Heart right ventricle (tissue), 16 donors: ENCODE data around the gene ERRFI1. TPM values are rescaled to one million over a fixed set of nuclear protein-coding genes. Genes with fewer than 3 reads are reported as not detected.
A peak's percentile ranks its signal among the peaks of the same experiment; 100 is the strongest.
"Not testable (repeated sequence)": the region's sequence is repeated elsewhere in the genome, so short reads cannot be mapped to it uniquely, and the experiment has no call there.

Source experiments
- ATAC-seq, 8 donors: fragments of 200-7000 bp; cut with Tn5 transposase; one replicate each; pipeline ENCODE4 v1.9.1; 2020; ENCODE audit warnings: mild to moderate bottlenecking in 8 of 8, moderate library complexity in 8 of 8, moderate number of reproducible peaks in 1 of 8
- DNase-seq, 2 donors: peaks; one replicate each; pipeline ENCODE4 v3.0.0-alpha.2; 2020
- H3K27ac ChIP-seq, 10 donors: fragments of 200-600 bp; sonication (generic) in 2 of 10; one replicate each; pipeline versions ENCODE4 v1.5.0 to v1.8.0; 2020 to 2022; ENCODE audit warnings: mild to moderate bottlenecking in 3 of 10
- H3K27me3 ChIP-seq, 7 donors: fragments of 200-600 bp; one replicate each; pipeline ENCODE4 v1.8.0; 2021 to 2022; ENCODE audit warnings: mild to moderate bottlenecking in 2 of 7
- H3K36me3 ChIP-seq, 9 donors: fragments of 200-600 bp; sonication (generic) in 1 of 9; one replicate each; pipeline versions ENCODE4 v1.5.0 to v1.8.0; 2020 to 2022; ENCODE audit warnings: mild to moderate bottlenecking in 2 of 9
- H3K4me1 ChIP-seq, 9 donors: fragments of 200-600 bp; sonication (generic) in 1 of 9; one replicate each; pipeline versions ENCODE4 v1.5.0 to v1.8.0; 2020 to 2022; ENCODE audit warnings: mild to moderate bottlenecking in 4 of 9
- H3K4me3 ChIP-seq, 10 donors: fragments of 200-600 bp; sonication (generic) in 2 of 10; one replicate each; pipeline versions ENCODE4 v1.5.0 to v1.8.0; 2020 to 2022; ENCODE audit warnings: mild to moderate bottlenecking in 7 of 10, moderate library complexity in 2 of 10
- H3K9me3 ChIP-seq, 11 donors: fragments of 200-600 bp in 10 of 11; sonication (generic) in 2 of 11; one replicate each; pipeline versions ENCODE4 v1.5.0 to v1.8.0; 2013 to 2022; ENCODE audit warnings: mild to moderate bottlenecking in 2 of 11, control low read depth in 1 of 11, moderate library complexity in 1 of 11
- WGBS, 2 donors: extraction: QIAGEN DNeasy Blood & Tissue Kit; methylation state at CpG; one replicate each; pipeline ENCODE4 v1.1.7; 2013; ENCODE audit warnings: inconsistent platforms in 1 of 2; 5-methylcytosine and 5-hydroxymethylcytosine counted together
- intact Hi-C, 10 donors: fragments of 100-400 bp; cut with DNase I; formaldehyde crosslinking; loops; one replicate each; pipeline versions ENCODE4 v1.11.1 to v1.14.2; 2022
- polyA plus RNA-seq, 2 donors: library from polyadenylated mRNA; stranded (reverse); fragments of 200-250 nt; gene quantifications; one replicate each; pipeline ENCODE4 v1.2.3, GENCODE V29; 2013
- total RNA-seq, 10 donors: library from RNA; stranded (reverse); fragmentation: NEBNext Ultra II Directional in 3 of 10; extraction: Animal tissue kit (Norgen Biotek cat#: 25700) in 3 of 10; gene quantifications; one replicate each; pipeline versions ENCODE4 v1.2.1 to v1.2.4, GENCODE V29; 2021 to 2023
- TF ChIP-seq, protein P1 (sequence below), 9 donors: fragments of 200-600 bp; sonication (generic) in 2 of 9; IDR thresholded peaks; one replicate each; pipeline versions ENCODE4 v1.5.0 to v1.8.0; 2021 to 2022; ENCODE audit warnings: antibody characterized with exemption in 9 of 9, mild to moderate bottlenecking in 5 of 9, moderate library complexity in 1 of 9
- donor health status: Arrhythmogenic right ventricular cardiomyopathy.
- donor health status: ischemic (EF 13 %, LVEDD 7.1; RV severe dilation, severe dysfunction).
- donor health status: healthy with polysubstance abuse.
- donor health status: DM: no; HTN: yes; CAD: no.
- donor health status: DM: no; HTN: no; CAD: no.
- donor health status: ischemic (EF 25% LVEDD 6.9; RV normal size, moderate dysfunction).
- donor health status: ischemic (EF 25% LVEDD 5.7; RV mildly dilated, moderate dysfunction).
- donor health status: healthy.
- donor health status: DM: yes; HTN: yes; CAD: no.
- donor health status: Ischemic cardiomyopathy.
- donor health status: ischemic (EF 35%, LVEDD 5.7; RV mildly dilated, moderate dysfunction).
- donor health status: nonischemic (EF 11% LVEDD 7.7; RV severe dilation, severe dysfunction).
- donor health status: DM: yes; HTN: yes; CAD: no.
- donor health status: PGD.
- donor health status: ischemic (EF 29% LVEDD 5.4; RV normal size, mild dysfunction).
- donor health status: nonischemic (EF 23%, LVEDD 6.1; RV moderate dilation, normal function).

Gene ERRFI1
- total and polyA plus RNA-seq, 12 donors, result 5.8 to 17.5 (median 10.0) TPM

DNA sequence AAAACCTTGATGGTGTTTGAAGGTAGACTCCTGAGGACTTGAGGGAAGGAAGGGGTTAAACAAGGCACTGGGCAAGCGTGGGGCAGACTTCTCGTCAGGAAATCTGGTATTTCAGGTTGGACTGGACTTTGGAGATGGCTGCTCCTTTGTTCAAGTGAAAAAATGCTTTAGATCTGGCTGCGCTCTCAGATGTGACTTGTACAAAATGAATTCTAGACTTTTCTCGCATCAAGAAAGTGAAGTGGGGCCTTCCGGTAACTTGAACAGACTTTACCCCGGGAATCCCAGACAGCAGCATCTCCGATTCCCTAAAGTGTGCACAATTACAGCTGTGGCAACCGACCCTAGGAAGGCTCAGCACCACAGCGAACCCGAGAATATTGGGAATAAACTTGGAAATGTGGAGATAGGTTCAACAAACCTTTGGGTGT is 44.3 kb upstream of the ERRFI1 start:
- no peak for DNase-seq
- TF ChIP-seq, protein P1, sequence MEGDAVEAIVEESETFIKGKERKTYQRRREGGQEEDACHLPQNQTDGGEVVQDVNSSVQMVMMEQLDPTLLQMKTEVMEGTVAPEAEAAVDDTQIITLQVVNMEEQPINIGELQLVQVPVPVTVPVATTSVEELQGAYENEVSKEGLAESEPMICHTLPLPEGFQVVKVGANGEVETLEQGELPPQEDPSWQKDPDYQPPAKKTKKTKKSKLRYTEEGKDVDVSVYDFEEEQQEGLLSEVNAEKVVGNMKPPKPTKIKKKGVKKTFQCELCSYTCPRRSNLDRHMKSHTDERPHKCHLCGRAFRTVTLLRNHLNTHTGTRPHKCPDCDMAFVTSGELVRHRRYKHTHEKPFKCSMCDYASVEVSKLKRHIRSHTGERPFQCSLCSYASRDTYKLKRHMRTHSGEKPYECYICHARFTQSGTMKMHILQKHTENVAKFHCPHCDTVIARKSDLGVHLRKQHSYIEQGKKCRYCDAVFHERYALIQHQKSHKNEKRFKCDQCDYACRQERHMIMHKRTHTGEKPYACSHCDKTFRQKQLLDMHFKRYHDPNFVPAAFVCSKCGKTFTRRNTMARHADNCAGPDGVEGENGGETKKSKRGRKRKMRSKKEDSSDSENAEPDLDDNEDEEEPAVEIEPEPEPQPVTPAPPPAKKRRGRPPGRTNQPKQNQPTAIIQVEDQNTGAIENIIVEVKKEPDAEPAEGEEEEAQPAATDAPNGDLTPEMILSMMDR (IDR thresholded peaks at IDR 0.05), result no peak
- no peak overlapping the region for H3K27ac ChIP-seq

GRCh38 chr1:8069614-8070320 is 43.7 kb upstream of the ERRFI1 start:
- not testable (repeated sequence) for H3K4me1 ChIP-seq, H3K36me3 ChIP-seq, H3K27me3 ChIP-seq, H3K9me3 ChIP-seq, DNase-seq, H3K27ac ChIP-seq, H3K4me3 ChIP-seq, ATAC-seq
- WGBS, 2 donors, result 87 to 91% methylated on average over 8 of the region's 8 CpGs
- intact Hi-C loops, result loop anchor here in 1 of 10 donors (10.0 kb wide), 1 partner anchor 65 kb away; no protein-coding TSS in a partner anchor

More for the DNA sequence above, 44.3 kb upstream of the ERRFI1 start:
- intact Hi-C loops, result loop anchor here in 1 of 10 donors (10.0 kb wide), 1 partner anchor 64 kb away; no protein-coding TSS in a partner anchor
- Histone ChIP-seq H3K27me3 (peaks cover 0 to 4% (median 0%) of the 10 kb centered on the region in 7 donors), H3K4me3 (no peak overlapping the region), H3K4me1 (peaks cover 0 to 4% (median 0%) of the 10 kb centered on the region in 9 donors), H3K36me3 (no peaks in the 10 kb centered on the region), H3K9me3 (no peaks in the 10 kb centered on the region)
- ATAC-seq, result no peak
- WGBS, 2 donors, result 56 to 64% methylated on average over 10 of the region's 10 CpGs

- no peak for ATAC-seq
- Histone ChIP-seq H3K4me1 (peaks cover 0 to 15% (median 0%) of the 10 kb centered on the region in 9 donors), H3K9me3 (no peaks in the 10 kb centered on the region), H3K27me3 (peaks cover 0 to 12% (median 0%) of the 10 kb centered on the region in 7 donors), H3K4me3 (no peak overlapping the region), H3K27ac (no peak overlapping the region), H3K36me3 (no peaks in the 10 kb centered on the region)
- DNase-seq, result no peak
- intact Hi-C loops, result no loop called here
- WGBS, 2 donors, result 86 to 89% methylated on average over 4 of the region's 4 CpGs
- TF ChIP-seq, protein P1 (IDR thresholded peaks at IDR 0.05), result no peak
Measured at GRCh38 chr1:8065369-8065768, 39.3 kb upstream of the ERRFI1 start.

DNA sequence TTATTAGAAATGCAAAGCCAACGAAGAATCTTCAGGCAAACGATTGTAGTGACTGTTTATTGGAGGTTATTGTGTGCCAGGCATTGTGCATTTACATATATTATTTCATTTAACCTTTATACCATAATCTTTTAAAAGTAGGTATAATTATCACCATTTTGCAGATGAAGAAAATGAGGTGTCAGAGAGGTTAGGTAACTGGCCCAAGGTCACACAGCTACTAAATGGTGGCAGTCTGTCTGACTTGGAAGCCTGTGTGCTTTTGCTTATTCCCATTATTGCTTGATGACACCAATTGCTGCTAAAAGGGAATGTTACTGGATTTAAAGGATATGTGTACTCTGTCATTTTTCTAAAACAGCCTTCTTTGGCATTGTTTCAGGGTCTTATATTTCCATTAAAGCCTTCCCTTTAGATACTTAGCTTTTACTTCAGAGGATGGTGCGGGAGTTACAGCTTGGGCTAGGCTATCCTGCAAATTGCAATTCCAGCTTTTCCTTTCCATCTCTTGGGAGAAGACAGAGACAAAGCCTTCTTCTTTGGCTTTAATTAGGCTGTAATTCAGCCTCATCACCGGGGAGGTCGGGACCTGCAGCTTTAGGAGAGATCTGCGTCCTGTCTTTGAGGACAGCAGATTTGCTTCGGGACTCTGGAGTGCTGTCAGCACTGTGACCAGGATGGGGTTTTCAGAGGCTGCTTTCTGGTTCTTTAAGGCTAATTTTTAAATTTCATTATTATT is 37.4 kb upstream of the ERRFI1 start:
- TF ChIP-seq, protein P1 (IDR thresholded peaks at IDR 0.05), result no peak
- WGBS, 2 donors, result 41 to 44% methylated on average over 7 of the region's 7 CpGs
- Histone ChIP-seq H3K27me3 (peaks cover 0 to 12% (median 0%) of the 10 kb centered on the region in 7 donors), H3K27ac (peak overlapping the region in 1 of 10 donors; percentile 11), H3K9me3 (no peaks in the 10 kb centered on the region), H3K4me1 (peaks cover 0 to 15% (median 0%) of the 10 kb centered on the region in 9 donors), H3K4me3 (no peak overlapping the region), H3K36me3 (no peaks in the 10 kb centered on the region)
- DNase-seq (peak in 1 of 2 donors; percentile 17), ATAC-seq (peak in 6 of 8 donors; percentile 29 to 79 (median 54))
- intact Hi-C loops, result no loop called here
